Measurements from ENCODE around the gene LPIN1. TPM values are rescaled to one million over a fixed set of nuclear protein-coding genes. Genes with fewer than 3 reads are reported as not detected.

The LPIN1 gene
- total and polyA plus RNA-seq, 2 of the 13 experiments (the other 11 are each of a cell fraction or from before 2014, with no cell fraction given), result 9.7 to 19.4 TPM

- TF ChIP-seq SNAI1 (CRISPR knock-in tag; IDR thresholded peaks at IDR 0.05; ENCODE audit: borderline replicate concordance) (no peak), ZNF256 (CRISPR knock-in tag; conservative IDR thresholded peaks at IDR 0.05) (no peak), ZNF44 (CRISPR knock-in tag; IDR thresholded peaks at IDR 0.05) (no peak), ZNF83 (CRISPR knock-in tag; IDR thresholded peaks at IDR 0.05; ENCODE audit: borderline replicate concordance) (no peak), ISX (CRISPR knock-in tag; conservative IDR thresholded peaks at IDR 0.05) (no peak), KAT7 (CRISPR knock-in tag; IDR thresholded peaks at IDR 0.05; ENCODE audit: borderline replicate concordance) (no peak), FOXK1 (CRISPR knock-in tag; IDR thresholded peaks at IDR 0.05; ENCODE audit: borderline replicate concordance, low read depth) (peak; percentile 26; the same call in 1 of the 2 replicates), ZNF276 (CRISPR knock-in tag; IDR thresholded peaks at IDR 0.05; ENCODE audit: low read depth) (no peak), ZNF432 (CRISPR knock-in tag; IDR thresholded peaks at IDR 0.05; ENCODE audit: borderline replicate concordance) (no peak), ZNF468 (CRISPR knock-in tag; IDR thresholded peaks at IDR 0.05) (no peak), CENPX (CRISPR knock-in tag; IDR thresholded peaks at IDR 0.05) (no peak), SAP130 (CRISPR knock-in tag; IDR thresholded peaks at IDR 0.05; ENCODE audit: low read depth) (no peak), ARNT (IDR thresholded peaks at IDR 0.05) (no peak), RXRB (CRISPR knock-in tag; IDR thresholded peaks at IDR 0.05; ENCODE audit: borderline replicate concordance) (no peak), FOXP1 (IDR thresholded peaks at IDR 0.05) (no peak), FOXP1 (CRISPR knock-in tag; IDR thresholded peaks at IDR 0.05) (peak; percentile 25; the same call in 1 of the 2 replicates), ZNF180 (CRISPR knock-in tag; IDR thresholded peaks at IDR 0.05; ENCODE audit: borderline replicate concordance, low read depth) (no peak), ZNF3 (CRISPR knock-in tag; IDR thresholded peaks at IDR 0.05) (peak; percentile 67; the same call in 1 of the 2 replicates)
- TF ChIP-seq, protein P1, sequence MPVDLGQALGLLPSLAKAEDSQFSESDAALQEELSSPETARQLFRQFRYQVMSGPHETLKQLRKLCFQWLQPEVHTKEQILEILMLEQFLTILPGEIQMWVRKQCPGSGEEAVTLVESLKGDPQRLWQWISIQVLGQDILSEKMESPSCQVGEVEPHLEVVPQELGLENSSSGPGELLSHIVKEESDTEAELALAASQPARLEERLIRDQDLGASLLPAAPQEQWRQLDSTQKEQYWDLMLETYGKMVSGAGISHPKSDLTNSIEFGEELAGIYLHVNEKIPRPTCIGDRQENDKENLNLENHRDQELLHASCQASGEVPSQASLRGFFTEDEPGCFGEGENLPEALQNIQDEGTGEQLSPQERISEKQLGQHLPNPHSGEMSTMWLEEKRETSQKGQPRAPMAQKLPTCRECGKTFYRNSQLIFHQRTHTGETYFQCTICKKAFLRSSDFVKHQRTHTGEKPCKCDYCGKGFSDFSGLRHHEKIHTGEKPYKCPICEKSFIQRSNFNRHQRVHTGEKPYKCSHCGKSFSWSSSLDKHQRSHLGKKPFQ (CRISPR knock-in tag; IDR thresholded peaks at IDR 0.05; ENCODE audit: insufficient replicate concordance), result no peak
- TF ChIP-seq, protein P2, sequence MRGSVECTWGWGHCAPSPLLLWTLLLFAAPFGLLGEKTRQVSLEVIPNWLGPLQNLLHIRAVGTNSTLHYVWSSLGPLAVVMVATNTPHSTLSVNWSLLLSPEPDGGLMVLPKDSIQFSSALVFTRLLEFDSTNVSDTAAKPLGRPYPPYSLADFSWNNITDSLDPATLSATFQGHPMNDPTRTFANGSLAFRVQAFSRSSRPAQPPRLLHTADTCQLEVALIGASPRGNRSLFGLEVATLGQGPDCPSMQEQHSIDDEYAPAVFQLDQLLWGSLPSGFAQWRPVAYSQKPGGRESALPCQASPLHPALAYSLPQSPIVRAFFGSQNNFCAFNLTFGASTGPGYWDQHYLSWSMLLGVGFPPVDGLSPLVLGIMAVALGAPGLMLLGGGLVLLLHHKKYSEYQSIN (CRISPR knock-in tag; IDR thresholded peaks at IDR 0.05; ENCODE audit: borderline replicate concordance), result no peak
- TF ChIP-seq, protein P3, sequence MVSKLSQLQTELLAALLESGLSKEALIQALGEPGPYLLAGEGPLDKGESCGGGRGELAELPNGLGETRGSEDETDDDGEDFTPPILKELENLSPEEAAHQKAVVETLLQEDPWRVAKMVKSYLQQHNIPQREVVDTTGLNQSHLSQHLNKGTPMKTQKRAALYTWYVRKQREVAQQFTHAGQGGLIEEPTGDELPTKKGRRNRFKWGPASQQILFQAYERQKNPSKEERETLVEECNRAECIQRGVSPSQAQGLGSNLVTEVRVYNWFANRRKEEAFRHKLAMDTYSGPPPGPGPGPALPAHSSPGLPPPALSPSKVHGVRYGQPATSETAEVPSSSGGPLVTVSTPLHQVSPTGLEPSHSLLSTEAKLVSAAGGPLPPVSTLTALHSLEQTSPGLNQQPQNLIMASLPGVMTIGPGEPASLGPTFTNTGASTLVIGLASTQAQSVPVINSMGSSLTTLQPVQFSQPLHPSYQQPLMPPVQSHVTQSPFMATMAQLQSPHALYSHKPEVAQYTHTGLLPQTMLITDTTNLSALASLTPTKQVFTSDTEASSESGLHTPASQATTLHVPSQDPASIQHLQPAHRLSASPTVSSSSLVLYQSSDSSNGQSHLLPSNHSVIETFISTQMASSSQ (IDR thresholded peaks at IDR 0.05; ENCODE audit: low read depth), result no peak
- TF ChIP-seq, protein P3 (CRISPR knock-in tag; IDR thresholded peaks at IDR 0.05; ENCODE audit: borderline replicate concordance), result no peak
These were observed 24.0 kb upstream of the LPIN1 start (continued) for GRCh38 chr2:11722292-11723060.
